ENCODE data around the gene PREB. TPM values are rescaled to one million over a fixed set of nuclear protein-coding genes. Genes with fewer than 3 reads are reported as not detected.

Gene PREB
- total and polyA plus RNA-seq, 2 experiments from 2014 or later = 69.2 to 90.3 TPM

- 74% methylated on average over 8 of the region's 8 CpGs for WGBS (ENCODE audit: low lambda C conversion rate, missing lambda C conversion rate)
- peaks cover 9% of the 10 kb centered on the region for H3K27me3 ChIP-seq
- H3K27ac ChIP-seq = no peak overlapping the region
- H3K79me2 ChIP-seq = no peaks in the 10 kb centered on the region
- H3K4me3 ChIP-seq = no peak overlapping the region
- H2AFZ ChIP-seq = no peak overlapping the region
- H3K9me3 ChIP-seq (ENCODE audit: low read depth) = no peaks in the 10 kb centered on the region
- H3K9me2 ChIP-seq (replicated peaks; ENCODE audit: insufficient read depth) = no peaks in the 10 kb centered on the region
- H3K36me3 ChIP-seq (replicated peaks; ENCODE audit: insufficient read depth, low read depth) = no peaks in the 10 kb centered on the region
- DNase-seq (ENCODE audit: low spot score) = no peak
- no peaks in the 10 kb centered on the region for H3K4me1 ChIP-seq (ENCODE audit: insufficient read depth)
- H3K4me2 ChIP-seq = no peak overlapping the region
- no peak for TF ChIP-seq EZH2 (IDR thresholded peaks at IDR 0.05; ENCODE audit: borderline replicate concordance)
- TF ChIP-seq CTCF (IDR thresholded peaks at IDR 0.05; ENCODE audit: poor library complexity) = no peak
- TF ChIP-seq EZH2phosphoT487 (IDR thresholded peaks at IDR 0.05; ENCODE audit: low read depth, severe bottlenecking, unreplicated experiment) = no peak
- no peaks in the 10 kb centered on the region for H4K20me1 ChIP-seq (ENCODE audit: insufficient read depth, poor library complexity, severe bottlenecking)
Measured at GRCh38 chr2:27175330-27175729, 40.9 kb upstream of the PREB start.

DNA sequence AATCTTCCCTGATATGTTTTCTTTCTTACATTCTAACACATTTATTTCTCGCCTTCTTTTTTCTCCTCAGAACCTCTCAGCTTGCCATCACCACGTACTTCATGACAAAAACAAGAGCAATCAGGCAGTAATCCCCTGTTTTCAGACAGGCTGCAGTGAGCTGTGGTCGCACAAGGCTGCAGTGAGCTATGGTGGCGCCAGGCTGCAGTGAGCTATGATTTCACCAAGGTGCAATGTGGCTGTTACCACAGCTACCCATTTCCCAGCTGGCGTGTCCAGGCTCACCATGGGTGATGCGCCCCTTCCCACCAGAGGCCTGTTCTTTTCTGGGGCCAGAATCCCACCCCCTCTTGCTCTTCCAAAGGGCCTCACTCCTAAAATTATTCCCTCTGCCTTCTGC, 40.2 kb upstream of the PREB start:
- Histone ChIP-seq H4K20me1 (ENCODE audit: insufficient read depth, poor library complexity, severe bottlenecking) (no peaks in the 10 kb centered on the region), H3K4me3 (no peak overlapping the region), H3K36me3 (replicated peaks; ENCODE audit: insufficient read depth, low read depth) (no peaks in the 10 kb centered on the region), H3K79me2 (no peaks in the 10 kb centered on the region), H3K9me3 (ENCODE audit: low read depth) (no peaks in the 10 kb centered on the region), H3K4me1 (ENCODE audit: insufficient read depth) (no peaks in the 10 kb centered on the region), H3K27me3 (peaks cover 13% of the 10 kb centered on the region), H3K27ac (no peak overlapping the region), H3K4me2 (no peak overlapping the region), H3K9me2 (replicated peaks; ENCODE audit: insufficient read depth) (no peaks in the 10 kb centered on the region), H2AFZ (no peak overlapping the region)
- TF ChIP-seq EZH2 (IDR thresholded peaks at IDR 0.05; ENCODE audit: borderline replicate concordance) (no peak), CTCF (IDR thresholded peaks at IDR 0.05; ENCODE audit: poor library complexity) (no peak), EZH2phosphoT487 (IDR thresholded peaks at IDR 0.05; ENCODE audit: low read depth, severe bottlenecking, unreplicated experiment) (no peak)
- no peak for DNase-seq (ENCODE audit: low spot score)
- WGBS (ENCODE audit: low lambda C conversion rate, missing lambda C conversion rate) = 65% methylated on average over 6 of the region's 6 CpGs

DNA sequence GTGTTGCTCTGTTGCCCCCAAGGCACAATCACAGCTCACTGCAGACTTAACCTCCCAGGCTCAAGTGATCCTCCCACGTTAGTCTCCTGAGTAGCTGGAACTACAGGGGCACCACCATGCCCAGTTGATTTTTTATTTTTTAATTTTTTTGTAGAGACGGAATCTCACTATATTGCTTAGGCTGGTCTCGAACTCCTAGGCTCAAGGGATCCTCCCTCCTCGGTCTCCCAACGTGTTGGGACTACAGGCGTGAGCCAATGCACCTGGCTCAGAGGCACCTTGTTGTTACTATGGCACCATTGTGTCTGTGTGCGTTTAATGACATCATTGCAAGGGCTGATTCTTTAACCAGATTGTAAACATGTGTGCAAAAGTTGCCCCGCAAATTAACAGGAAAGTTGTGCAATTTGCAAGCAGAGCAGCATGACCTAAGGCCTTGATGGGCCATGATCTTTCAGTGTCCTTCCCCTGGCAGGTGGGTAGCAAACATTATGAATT, 37.0 kb upstream of the PREB start:
- no peaks in the 10 kb centered on the region for H3K79me2 ChIP-seq
- H3K9me2 ChIP-seq (replicated peaks; ENCODE audit: insufficient read depth) = no peaks in the 10 kb centered on the region
- H3K27ac ChIP-seq = no peak overlapping the region
- no peak overlapping the region for H2AFZ ChIP-seq
- 63% methylated on average over 8 of the region's 8 CpGs for WGBS (ENCODE audit: low lambda C conversion rate, missing lambda C conversion rate)
- H3K4me2 ChIP-seq = no peak overlapping the region
- peaks cover 8% of the 10 kb centered on the region for H3K27me3 ChIP-seq
- H3K9me3 ChIP-seq (ENCODE audit: low read depth) = no peaks in the 10 kb centered on the region
- DNase-seq (ENCODE audit: low spot score) = peak; percentile 32
- no peaks in the 10 kb centered on the region for H4K20me1 ChIP-seq (ENCODE audit: insufficient read depth, poor library complexity, severe bottlenecking)
- TF ChIP-seq CTCF (IDR thresholded peaks at IDR 0.05; ENCODE audit: poor library complexity) (no peak), EZH2phosphoT487 (IDR thresholded peaks at IDR 0.05; ENCODE audit: low read depth, severe bottlenecking, unreplicated experiment) (no peak), EZH2 (IDR thresholded peaks at IDR 0.05; ENCODE audit: borderline replicate concordance) (no peak)
- H3K4me3 ChIP-seq = no peak overlapping the region
- H3K36me3 ChIP-seq (replicated peaks; ENCODE audit: insufficient read depth, low read depth) = no peaks in the 10 kb centered on the region
- no peaks in the 10 kb centered on the region for H3K4me1 ChIP-seq (ENCODE audit: insufficient read depth)

Data from hepatocyte (in vitro differentiated cells).